HG03039 (cell line): ENCODE measurements around the gene DYSF.

Source experiments
- ATAC-seq: cut with Tn5 transposase; IDR thresholded peaks from one replicate; pipeline ENCODE4 v1.9.1; 2021; ENCODE audit warnings: mild to moderate bottlenecking, moderate library complexity; ENCODE audit not compliant: unreplicated experiment

Gene DYSF

GRCh38 chr2:71666094-71666474 lies 212.7 kb downstream of the DYSF start:
- no peak for ATAC-seq

DNA sequence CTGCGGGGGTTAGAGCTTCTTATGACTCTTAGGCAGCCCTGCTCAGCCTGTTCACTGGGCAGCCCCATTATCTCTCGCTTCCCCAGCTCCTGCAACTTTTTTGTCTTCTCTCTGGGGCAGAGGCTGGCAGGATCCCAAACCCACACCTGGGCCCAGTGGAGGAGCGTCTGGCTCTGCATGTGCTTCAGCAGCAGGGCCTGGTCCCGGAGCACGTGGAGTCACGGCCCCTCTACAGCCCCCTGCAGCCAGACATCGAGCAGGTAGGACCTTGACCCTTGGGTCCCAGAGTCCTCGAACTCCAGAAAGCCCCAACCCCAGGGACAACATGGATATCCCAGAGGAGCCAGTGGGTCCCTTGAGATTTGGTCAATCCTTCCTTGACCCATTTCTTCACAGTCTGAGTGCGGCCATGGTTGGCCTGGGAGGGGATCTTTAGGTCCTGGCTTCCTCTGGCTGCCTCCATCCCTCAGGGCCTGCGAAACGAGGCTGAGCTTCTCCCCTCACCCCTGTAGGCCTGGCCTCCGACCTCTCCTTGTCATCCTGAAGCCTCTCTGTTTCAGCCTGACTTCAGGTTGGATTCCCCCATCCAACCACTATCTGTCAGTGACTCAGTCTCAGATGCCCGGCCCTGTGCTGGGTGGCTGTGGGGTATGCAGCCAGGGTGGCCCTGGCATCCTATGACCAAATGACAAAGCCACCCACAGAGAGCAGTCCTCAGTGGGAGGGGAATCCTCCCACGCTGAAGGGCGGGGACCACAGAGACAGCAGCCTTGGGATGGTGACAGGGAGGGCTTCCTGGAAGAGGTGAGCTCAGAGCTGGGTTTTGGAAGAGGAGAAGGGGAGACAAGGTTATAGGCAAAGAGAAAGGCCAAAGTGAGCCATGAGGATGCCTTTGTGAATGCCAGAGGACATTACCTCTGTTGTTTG lies 214.2 kb downstream of the DYSF start:
- ATAC-seq, result no peak

DNA sequence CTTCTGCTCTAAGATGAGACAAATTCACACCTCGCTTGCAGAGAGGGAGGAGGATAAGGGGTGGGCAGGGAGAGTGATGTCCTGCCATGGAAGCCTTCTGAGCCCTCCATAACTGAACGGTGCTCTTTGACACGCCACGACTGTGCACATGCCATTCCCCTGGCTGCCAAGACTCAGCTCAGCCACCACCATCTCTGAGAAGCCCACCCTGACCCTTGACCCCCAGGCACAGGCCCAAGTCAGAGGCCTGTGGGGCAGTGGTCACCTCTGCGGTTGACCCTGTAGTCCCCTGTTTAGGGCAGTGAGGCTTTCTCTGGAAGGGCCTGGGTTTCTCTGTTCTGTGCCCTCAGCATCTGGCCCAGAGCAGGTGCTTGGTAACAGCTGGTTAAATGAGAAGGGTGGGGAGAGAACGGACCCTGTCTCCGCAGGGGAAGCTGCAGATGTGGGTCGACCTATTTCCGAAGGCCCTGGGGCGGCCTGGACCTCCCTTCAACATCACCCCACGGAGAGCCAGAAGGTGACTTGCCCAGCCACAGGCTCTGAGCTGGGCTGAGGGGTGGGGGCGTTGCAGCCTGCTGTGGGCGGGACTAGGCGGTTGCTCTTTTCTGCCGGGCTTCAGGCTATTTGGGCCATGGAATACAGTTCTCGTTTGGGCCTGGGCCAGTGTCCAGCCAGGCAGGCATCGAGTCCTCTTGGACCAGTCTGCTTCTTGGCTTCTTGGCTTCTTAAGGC lies 215.1 kb downstream of the DYSF start:
- ATAC-seq, result no peak

DNA sequence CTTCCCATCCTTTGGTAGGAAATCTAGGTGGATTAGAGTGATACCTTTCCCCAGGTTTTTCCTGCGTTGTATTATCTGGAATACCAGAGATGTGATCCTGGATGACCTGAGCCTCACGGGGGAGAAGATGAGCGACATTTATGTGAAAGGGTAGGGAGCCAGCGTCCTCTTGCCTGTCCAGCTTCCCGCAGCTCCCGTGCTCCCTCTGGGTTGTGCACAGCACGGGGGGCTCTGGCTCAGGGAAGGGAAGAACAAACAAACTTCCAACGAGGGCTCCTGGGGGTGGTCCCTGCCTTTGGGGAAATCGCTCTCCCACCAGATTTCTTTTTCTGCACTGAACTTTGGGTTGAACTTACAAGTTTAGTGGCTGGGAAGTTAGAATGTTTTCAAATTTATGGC lies 215.7 kb downstream of the DYSF start:
- ATAC-seq, result no peak

DNA sequence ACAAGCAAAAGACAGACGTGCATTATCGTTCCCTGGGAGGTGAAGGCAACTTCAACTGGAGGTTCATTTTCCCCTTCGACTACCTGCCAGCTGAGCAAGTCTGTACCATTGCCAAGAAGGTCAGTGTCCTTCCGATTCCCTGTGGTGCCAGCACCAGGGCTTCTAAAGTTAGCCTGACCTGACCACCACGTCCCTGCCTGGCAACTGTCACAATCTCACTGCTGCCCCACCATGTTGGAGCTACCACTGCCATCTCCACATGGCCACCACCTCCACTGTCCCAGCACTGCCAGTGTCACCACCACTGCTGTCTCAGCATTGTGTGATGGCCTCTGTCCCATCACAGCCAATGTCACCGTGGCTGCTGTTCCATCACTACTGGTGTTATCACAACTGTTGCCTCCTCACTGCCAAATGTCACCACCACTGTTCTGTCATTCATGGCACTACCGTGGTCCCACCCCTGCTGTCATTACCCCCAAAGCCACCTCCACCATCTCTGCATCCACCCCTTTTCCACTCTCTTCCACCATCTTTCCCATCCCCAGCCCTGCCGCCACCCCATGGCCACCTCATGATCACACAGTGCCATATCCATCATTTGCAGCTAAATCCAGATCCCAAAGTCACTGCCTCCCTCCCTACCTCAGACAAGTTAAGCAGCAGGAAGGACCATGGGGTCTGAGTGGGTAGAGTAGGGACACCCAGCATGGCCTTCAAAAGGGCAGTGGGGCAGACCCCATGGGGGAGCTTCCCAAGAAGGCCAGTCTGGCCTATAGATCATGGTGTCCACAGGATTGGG lies 216.5 kb downstream of the DYSF start:
- ATAC-seq, result no peak

DNA sequence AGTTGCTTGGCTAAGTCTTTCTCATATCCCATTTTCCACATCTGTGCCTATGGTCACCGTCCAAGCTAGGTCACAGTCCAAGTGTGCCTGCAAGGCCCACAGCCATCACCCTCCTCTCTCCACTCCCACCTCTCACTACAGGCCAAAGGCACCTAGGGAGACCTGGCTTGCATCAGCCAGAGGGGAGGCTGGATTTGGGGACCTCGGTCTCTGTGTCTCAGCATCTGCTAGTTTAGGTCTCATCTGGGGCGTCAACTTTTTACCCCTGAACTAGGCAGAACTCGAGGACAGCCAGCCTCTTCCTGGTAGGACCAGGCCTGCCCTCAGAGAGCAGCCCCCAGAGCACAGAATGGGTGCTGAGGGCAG lies 217.1 kb downstream of the DYSF start:
- ATAC-seq, result no peak

DNA sequence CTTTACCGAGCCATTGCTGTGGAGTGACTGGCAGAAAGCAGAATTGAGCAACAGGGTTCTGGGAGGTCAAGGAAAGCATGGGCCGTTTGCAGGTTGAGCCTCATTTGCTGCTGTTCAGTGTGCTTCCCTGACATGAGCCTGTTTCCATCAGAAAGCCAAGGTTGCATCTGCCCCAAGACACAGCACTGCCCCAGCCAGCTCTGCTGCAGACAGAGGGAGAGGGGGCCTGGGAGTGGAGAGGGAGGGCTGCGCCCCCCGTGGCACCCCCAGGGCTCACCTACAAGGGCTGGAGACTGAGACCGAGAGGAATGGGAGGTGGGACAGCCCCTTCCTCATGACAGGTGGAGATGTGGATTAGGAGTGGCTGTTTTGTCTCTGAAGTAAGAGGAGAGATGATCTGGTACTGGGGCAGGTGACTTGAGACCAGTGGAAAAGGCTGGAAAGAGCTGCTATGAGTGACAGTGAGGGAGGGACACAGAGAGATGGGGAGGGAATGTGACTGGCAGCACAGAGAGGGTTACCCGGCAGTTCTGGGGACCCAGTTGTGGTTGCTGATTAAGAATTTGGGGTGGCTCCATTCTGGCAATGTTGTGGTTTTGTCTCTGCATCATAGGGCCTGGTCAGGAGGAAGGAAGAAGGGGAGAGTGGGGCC lies 218.0 kb downstream of the DYSF start:
- ATAC-seq, result no peak

DNA sequence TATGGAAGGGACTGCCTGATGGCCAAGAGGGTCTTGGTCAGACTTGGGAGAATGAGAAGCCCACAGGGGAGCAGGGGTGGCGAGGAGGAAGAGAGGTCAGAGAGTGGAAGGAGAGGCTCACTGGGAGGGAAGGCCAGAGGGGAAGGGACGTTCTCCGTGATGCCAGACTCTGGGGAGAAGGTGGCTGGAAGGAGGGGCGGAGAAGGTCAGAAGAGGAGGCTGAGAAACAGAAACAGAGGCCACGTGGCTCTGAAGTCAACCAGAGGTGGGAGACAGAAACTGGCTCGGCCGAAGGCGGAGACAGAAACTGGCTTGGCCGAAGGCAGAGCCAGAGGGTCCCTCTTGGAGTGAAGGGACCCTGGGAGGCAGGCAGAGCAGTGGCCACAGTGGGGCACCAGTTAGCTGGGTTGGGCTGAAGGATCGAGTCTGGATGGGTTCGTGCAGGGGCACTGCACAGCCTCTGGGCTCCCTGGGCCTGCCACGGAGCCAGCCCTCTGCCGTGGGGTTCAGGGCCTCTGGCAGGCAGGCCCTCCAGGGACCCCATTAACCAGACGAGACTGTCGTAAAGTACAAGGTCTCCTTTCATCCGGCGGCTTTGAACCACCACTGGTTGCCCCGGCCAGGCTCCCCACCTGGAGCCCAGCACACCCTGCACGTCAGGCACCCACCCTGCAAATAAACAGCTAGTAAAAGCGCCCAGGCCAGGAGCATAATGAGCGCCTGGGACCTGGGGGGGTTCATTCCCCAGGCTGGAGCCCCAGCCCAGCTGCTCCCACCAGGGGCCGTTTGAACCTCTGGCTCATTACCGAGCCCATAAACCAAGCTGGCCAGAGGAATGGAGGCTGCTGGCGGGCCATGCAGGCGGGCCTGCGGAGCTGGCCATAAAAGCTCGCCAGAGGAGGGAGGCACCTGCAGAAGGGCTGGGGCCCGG lies 218.8 kb downstream of the DYSF start:
- no peak for ATAC-seq

DNA sequence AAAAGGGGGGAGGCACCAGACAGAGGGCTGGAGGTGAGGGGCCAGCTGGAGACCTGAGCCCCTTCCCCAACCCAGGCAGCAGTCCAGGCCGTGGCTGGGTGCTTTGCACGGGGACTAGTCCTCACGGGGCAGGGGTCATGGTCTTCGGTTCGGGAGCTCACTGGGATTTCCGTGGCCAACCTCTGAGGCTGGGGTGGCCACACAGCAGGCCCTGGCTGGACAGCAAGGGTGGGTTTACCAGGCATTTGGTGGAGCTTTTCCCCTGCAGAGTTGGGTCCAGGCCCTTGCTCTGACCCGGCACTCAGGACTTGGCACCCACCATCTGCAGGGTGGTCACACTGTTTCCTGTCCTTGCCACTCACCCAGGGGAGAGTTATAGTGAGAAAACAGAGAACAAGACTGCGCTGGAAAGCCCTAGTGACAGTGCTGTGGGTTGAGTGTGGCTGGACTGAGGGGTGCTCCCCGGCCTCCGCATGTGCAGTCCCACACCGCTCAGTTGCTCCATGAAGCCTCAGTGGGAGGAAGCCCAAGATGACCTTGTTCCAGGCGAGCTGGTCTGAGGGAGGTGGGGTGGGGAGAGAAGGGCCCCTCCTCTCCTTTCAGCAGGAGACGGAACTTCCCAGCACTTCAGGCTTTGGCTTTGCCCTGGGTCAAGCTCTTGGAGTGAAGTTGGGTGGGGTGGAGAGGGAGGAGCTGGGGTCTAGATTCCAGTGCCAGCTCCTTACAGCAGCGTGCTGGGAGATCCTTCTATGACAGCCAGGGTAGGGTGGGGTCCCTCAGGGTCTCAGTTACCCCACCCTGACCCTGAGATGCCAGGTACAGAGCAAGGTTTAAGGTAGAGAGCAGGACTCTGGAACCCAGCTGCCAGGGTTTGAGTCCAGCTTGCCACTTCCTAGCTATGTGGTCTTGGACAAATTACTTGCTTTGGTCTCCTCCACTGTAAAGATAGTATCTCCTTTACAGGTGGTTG lies 219.8 kb downstream of the DYSF start:
- ATAC-seq, result no peak

GRCh38 chr2:71674158-71674851 lies 220.9 kb downstream of the DYSF start:
- no peak for ATAC-seq

- no peak for ATAC-seq
Observed at GRCh38 chr2:71675296-71675695, 221.9 kb downstream of the DYSF start.

GRCh38 chr2:71678874-71679273 lies 225.5 kb downstream of the DYSF start:
- ATAC-seq, result no peak

DNA sequence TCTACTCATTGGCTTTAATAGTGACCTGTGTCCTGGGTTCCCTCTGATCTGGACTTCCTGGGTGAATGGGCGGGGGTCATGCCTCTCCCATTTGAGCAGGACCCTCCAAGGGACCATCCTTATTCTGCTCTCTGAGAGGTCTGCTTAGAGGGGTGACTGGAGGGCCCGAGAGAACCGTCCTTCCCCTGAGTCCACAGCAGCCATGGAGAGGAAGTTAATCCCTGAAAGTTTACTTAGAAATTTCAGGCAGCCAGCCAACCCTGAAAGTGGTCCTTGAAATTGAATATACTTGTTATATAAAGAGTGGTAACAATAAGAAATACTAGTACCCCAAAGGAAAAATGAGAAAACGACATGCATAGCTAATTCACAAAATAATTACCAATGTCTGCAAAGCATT lies 226.1 kb downstream of the DYSF start:
- ATAC-seq, result no peak

DNA sequence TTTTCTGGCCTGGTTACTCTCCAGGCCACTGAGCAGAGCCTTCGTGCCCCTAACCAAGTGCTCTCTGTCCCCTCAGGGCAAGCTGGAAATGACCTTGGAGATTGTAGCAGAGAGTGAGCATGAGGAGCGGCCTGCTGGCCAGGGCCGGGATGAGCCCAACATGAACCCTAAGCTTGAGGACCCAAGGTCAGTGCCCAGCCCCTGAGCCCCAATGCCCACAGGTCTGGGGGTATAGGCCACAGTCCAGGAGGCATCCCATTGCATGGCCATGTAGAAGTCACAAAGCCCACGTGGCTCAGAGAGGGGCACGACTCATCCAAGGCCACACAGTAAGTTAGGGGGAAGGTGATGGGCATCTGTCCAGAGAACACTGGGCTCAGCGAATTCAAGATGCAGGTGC lies 227.6 kb downstream of the DYSF start:
- no peak for ATAC-seq

- no peak for ATAC-seq
Observed at GRCh38 chr2:71681626-71682025, 228.3 kb downstream of the DYSF start.

DNA sequence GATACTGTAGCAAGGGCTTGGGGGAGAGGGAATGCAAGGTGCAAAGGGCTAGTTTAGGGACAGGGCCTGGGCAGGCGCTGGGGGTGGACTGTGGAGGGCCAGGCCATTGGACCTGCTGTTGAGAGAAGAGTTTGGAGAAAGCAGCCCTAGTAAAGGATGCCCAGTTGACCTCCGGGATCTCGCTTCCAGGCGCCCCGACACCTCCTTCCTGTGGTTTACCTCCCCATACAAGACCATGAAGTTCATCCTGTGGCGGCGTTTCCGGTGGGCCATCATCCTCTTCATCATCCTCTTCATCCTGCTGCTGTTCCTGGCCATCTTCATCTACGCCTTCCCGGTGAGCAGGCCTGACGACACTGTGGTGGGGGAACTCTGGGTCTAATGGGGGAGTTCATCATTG lies 229.0 kb downstream of the DYSF start:
- no peak for ATAC-seq

GRCh38 chr2:71683070-71683469 lies 229.7 kb downstream of the DYSF start:
- ATAC-seq, result no peak

DNA sequence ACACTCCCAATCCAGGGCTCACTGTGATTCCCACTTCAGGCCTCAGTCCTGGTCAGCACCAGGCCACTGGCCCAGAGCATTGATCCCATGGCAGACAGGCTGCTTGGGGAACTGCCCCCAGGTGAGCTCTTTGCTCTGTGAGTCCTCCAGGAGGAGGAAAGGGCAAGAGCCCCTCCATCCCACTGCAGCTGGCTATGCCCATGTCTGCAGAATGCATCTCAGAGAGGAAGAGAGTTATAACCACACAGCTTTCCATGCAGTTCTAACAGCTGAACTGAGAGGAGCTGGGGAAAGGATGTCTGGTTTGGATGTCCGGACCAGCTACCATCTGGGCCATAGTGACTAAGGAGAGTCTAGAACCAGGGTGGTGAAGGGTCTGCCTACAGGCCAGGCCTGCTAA lies 230.3 kb downstream of the DYSF start:
- no peak for ATAC-seq
